HepG2 (cell line): ENCODE measurements around the gene TRIM67. TPM values are rescaled to one million over a fixed set of nuclear protein-coding genes. Genes with fewer than 3 reads are reported as not detected.

Experiments
- AKNA ChIP-seq: sonication (generic); formaldehyde crosslinking; IDR thresholded peaks from 2 replicates; pipeline ENCODE4 v1.4.0; 2020; ENCODE audit warnings: missing genetic modification reagents, borderline replicate concordance
- JUN ChIP-seq: sonication (generic); formaldehyde crosslinking; IDR thresholded peaks from 2 replicates; pipeline ENCODE4 v1.4.0; 2020; ENCODE audit warnings: mild to moderate bottlenecking, missing genetic modification reagents
- KDM1A ChIP-seq: IDR thresholded peaks from 2 replicates; pipeline ENCODE4 v1.6.1; 2016; ENCODE audit warnings: missing compliant biosample characterization
- MXD3 ChIP-seq: IDR thresholded peaks from 2 replicates; pipeline ENCODE4 v1.6.1; 2016; ENCODE audit warnings: mild to moderate bottlenecking, missing biosample characterization, missing genetic modification reagents
- NR2C2 ChIP-seq: sonication (generic); formaldehyde crosslinking; IDR thresholded peaks from 2 replicates; pipeline ENCODE4 v1.4.0; 2020; ENCODE audit warnings: missing genetic modification reagents, mild to moderate bottlenecking, moderate library complexity, borderline replicate concordance
- RXRA ChIP-seq: sonication (generic); formaldehyde crosslinking; IDR thresholded peaks from 2 replicates; pipeline ENCODE4 v1.5.1; 2020; ENCODE audit warnings: missing genetic modification reagents
- ZBTB40 ChIP-seq, 2 experiments: fragments of 450-650 bp in 1 of 2; sonication (generic) in 1 of 2; formaldehyde crosslinking in 1 of 2; IDR thresholded peaks; 2 replicates each; pipeline versions ENCODE4 v1.6.1 to v1.8.0; 2016 to 2022; ENCODE audit warnings: antibody characterized with exemption in 1 of 2, mild to moderate bottlenecking in 1 of 2, missing genetic modification reagents in 1 of 2
- ZFP37 ChIP-seq: sonication (generic); formaldehyde crosslinking; IDR thresholded peaks from 2 replicates; pipeline ENCODE4 v1.4.0; 2020; ENCODE audit warnings: missing genetic modification reagents, borderline replicate concordance
- ZFP90 ChIP-seq: sonication (generic); formaldehyde crosslinking; IDR thresholded peaks from 2 replicates; pipeline ENCODE4 v1.8.0; 2022; ENCODE audit warnings: missing genetic modification reagents, mild to moderate bottlenecking, inconsistent platforms, borderline replicate concordance
- ZIK1 ChIP-seq: sonication (generic); formaldehyde crosslinking; IDR thresholded peaks from 2 replicates; pipeline ENCODE4 v1.5.0; 2020; ENCODE audit warnings: mild to moderate bottlenecking, low read depth, missing genetic modification reagents, borderline replicate concordance
- ZNF253 ChIP-seq: sonication (generic); formaldehyde crosslinking; IDR thresholded peaks from 2 replicates; pipeline ENCODE4 v1.8.0; 2022; ENCODE audit warnings: mild to moderate bottlenecking, missing genetic modification reagents, borderline replicate concordance
- ZNF274 ChIP-seq: sonication (generic); formaldehyde crosslinking; IDR thresholded peaks from 2 replicates; pipeline ENCODE4 v1.5.1; 2020; ENCODE audit warnings: mild to moderate bottlenecking, missing genetic modification reagents
- ZNF530 ChIP-seq: sonication (generic); formaldehyde crosslinking; IDR thresholded peaks from 2 replicates; pipeline ENCODE4 v1.5.0; 2020; ENCODE audit warnings: low read depth, mild to moderate bottlenecking, missing genetic modification reagents
- ZNF552 ChIP-seq: sonication (generic); formaldehyde crosslinking; IDR thresholded peaks from 2 replicates; pipeline ENCODE4 v1.9.0; 2022; ENCODE audit warnings: missing genetic modification reagents, mild to moderate bottlenecking, borderline replicate concordance
- polyA plus RNA-seq, 8 experiments: library from polyadenylated mRNA; depleted of rRNA in 3 of 8; stranded (reverse) in 7 of 8; unstranded in 1 of 8; fragments of >200 nt; fragmentation: Illumina TruSeq in 4 of 8; extraction: Trizol in 4 of 8; gene quantifications; 2 replicates each; pipeline versions ENCODE4 v1.2.1 to v1.2.3, GENCODE V29; 2011 to 2016; ENCODE audit warnings: low read depth in 4 of 8, missing spikeins in 1 of 8, mixed read lengths in 1 of 8; ENCODE audit not compliant: insufficient read depth in 1 of 8
- total RNA-seq, 5 experiments: library from RNA; depleted of rRNA; stranded (reverse); fragments of >200 nt; fragmentation: Illumina TruSeq; extraction: Trizol; gene quantifications; 2 replicates each; pipeline ENCODE4 v1.2.3, GENCODE V29; 2016; ENCODE audit warnings: low read depth in 1 of 5

The TRIM67 gene
- total and polyA plus RNA-seq, 2 of the 13 experiments (the other 11 are each of a cell fraction or from before 2014, with no cell fraction given): not detected

- TF ChIP-seq NR2C2 (CRISPR knock-in tag) (0 out of 2 replicates have a peak, but pooled peaks have one; percentile 28), ZBTB40 (IDR thresholded peaks at IDR 0.05) (no peak), ZBTB40 (CRISPR knock-in tag; IDR thresholded peaks at IDR 0.05) (peak; percentile 74; the same call in 1 of the 2 replicates), ZNF552 (CRISPR knock-in tag) (peak; percentile 87; the same call in 1 of the 2 replicates), KDM1A (CRISPR knock-in tag) (no peak), RXRA (CRISPR knock-in tag) (peak; percentile 21; the same call in 1 of the 2 replicates), ZIK1 (CRISPR knock-in tag) (peak; percentile 78; the same call in 1 of the 2 replicates), JUN (no peak), ZNF274 (peak; percentile 83), AKNA (CRISPR knock-in tag) (peak; percentile 88; the same call in 1 of the 2 replicates), ZNF530 (CRISPR knock-in tag) (no peak), ZFP90 (CRISPR knock-in tag) (peak; percentile 88; the same call in 1 of the 2 replicates), MXD3 (peak; percentile 96), ZFP37 (CRISPR knock-in tag) (peak; percentile 71; the same call in 1 of the 2 replicates), ZNF253 (CRISPR knock-in tag) (peak; percentile 79; the same call in 1 of the 2 replicates)
Measured at GRCh38 chr1:231162297-231162969, 575 bp downstream of the TRIM67 start (continued).
